Measurements from ENCODE around the gene GPATCH8.

DNA sequence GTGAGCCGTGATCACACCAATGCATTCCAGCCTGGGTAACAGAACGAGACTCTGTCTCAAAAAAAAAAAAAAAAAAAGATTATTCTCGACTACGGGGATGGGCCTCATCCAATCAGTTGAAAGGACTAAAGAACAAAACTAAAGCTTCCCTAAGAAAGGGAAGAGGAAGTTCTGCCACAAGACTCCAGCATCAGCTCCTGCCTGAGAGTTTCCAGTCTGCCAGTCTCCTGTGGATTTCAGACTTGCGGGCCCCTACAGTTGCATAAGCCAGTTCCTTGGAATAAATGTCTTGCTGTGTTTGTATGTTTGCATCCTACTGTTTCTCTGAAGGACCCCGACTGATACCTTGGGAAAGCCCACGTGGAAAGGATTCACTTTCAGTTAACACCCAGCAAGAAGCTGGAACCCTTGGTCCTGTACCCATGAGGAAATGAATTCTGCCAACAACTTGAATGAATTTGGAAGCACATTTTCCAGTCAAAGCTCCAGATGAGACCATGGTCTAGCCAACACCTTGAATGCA lies 27.8 kb upstream of the GPATCH8 start:
- TF ChIP-seq CTCF (conservative IDR thresholded peaks at IDR 0.05; ENCODE audit: low read length) = no peak
- TF ChIP-seq EZH2phosphoT487 (IDR thresholded peaks at IDR 0.05; ENCODE audit: borderline replicate concordance) = no peak
